HG02938 (cell line): ENCODE data around the gene TOB1.
A peak's percentile ranks its signal among the peaks of the same experiment; 100 is the strongest.
"Not testable (repeated sequence)": the region's sequence is repeated elsewhere in the genome, so short reads cannot be mapped to it uniquely, and the experiment has no call there.

Experiments
- ATAC-seq: cut with Tn5 transposase; IDR thresholded peaks from one replicate; pipeline ENCODE4 v1.9.1; 2021; ENCODE audit warnings: mild to moderate bottlenecking, moderate library complexity; ENCODE audit not compliant: unreplicated experiment

The TOB1 gene

DNA sequence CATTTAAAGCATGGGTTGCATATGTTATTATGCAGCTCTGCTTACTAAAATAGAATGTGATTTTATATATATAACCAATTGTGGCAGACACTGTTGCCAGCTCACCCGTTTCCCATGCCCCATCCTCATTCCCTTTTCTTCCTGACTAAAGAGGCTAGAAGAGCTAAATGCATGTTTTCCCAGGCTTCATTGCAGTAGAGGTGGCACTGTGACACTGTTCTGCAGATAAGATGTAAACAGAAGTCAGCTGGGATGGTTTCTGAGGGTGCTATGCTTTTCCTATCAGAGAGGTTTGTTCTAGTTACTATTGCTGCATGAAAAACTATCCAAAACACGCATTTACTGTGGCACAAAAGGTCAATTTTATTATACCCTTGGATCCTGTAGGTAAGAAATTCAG, 5.7 kb upstream of the TOB1 start:
- no peak for ATAC-seq

DNA sequence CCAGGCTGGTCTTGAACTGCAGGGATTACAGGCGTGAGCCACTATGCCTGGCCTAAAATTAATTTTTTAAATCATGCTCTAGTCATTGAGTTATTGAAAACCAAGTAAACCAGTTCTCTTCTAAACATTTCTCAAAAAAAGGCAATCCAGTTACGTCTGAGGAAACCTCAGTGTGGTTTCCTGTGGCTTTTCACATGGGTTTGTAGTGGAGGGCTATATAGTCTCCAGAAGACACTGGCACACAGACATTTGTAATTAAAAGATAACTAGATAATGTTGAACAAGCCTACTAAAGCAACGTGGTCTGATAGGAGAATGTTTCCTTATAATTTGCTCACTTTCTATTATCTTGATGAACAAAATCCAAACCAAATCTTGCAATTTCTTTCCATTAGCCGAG, 5.2 kb upstream of the TOB1 start:
- no peak for ATAC-seq

DNA sequence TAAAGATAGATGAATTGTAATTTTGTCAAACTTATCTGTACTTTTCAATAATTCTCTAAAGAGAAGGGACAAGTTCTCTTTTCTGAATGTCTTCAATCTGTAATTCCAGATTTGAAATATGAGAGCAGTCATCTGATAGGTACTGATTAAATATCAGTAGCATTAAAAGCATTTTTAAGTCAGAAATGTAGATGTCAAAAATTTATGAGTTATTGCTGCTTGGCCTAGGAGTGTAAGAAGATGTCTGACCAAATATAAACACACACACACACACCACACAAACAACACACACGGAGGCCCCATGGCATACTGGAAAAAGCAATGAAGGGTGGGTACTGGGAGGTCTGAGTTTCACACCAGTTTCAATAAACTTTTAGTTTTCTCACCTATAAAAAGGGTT, 2.4 kb upstream of the TOB1 start:
- ATAC-seq = no peak

DNA sequence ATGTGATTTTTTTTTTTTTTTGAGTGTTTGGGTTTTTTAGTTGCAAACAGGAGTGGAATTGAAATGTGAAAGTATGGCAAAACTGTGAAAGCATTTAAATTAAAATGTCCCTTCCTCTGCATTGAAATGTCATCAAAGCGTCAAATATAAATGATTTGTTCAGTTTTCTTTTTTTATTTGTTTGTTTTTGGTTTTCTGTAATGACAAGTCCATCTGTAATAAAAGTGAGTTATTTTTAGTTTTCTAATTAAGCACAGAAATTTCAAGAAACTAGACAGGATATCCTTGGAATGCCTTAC, 1.9 kb upstream of the TOB1 start:
- no peak for ATAC-seq

DNA sequence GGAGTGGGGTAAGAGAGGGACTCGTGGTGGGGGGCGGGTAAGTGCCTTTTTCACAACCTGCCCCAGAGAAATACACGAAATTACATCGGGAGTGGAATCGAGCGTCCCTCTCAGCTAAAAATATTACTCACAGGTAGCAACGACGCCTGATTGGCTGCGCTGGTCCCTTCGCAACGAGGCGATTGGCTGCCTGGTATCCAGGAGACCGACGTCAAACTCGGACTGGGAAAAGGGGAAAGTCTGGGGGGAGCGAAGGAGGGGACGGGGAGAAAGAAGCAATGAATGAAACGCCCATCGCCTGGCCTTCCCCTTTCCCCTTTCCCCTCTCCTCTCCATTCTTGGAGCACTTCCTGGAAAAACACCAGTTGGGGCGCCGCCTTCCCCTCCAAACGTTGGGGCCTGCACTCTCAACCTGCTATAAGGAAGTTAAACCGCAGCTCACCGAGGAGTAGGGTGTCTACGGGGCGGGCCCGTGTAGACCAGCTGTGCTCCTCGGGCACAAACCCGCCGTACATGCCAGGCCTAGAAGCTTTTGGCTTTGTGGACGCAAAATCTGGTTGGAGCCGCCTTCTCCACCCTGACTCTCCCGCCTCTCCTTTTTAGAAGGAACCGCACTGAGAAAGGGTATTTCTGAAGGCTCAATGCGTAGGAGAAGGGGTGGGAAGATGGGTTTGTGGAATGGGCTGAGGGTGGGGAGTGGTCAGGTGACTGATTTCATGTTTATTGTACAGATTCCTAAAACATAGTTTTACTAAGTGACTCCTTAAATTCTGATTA, 1.4 kb upstream of the TOB1 start:
- peak; percentile 37 for ATAC-seq

DNA sequence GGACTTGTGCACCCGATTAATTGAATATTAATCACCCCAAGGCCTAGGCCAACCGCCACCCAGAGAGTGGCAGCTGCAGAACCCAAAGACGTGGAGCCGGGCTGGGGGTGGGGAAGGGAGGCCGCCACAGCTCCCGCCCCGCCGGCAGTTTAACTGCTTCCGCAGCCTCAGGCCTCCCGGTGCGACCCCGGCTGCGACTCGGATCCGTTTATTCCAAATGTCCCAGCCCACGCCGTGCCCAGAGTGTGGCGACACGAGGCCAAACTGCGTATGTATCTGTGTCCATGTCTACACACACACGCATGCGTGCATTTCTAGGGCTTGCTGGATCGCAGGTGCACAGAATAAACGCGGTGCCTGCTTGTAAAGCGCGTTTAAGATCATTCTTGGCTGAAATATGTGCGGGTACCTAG, 802 bp upstream of the TOB1 start:
- ATAC-seq = peak; percentile 19

DNA sequence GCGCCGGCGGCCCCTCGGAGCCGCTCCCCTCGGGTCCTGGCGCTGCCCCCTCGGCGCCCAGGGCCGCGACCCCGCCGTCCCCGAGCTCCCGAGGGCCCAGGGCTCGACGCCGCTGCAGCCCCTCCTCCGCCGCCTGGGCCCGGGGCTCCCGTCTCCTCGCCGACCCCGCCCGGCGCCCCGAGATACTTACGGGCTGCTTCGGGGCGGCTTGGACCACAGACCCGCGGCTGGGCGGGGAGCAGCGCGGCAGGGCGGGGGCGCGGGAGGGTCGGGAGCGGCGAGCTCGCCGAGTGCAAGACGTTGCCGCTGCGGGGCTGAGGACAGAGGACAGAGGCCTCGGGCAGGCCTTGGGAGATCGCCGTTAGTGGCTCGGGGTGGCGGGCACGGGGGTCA, 290 bp downstream of the TOB1 start:
- peak; percentile 1 for ATAC-seq

DNA sequence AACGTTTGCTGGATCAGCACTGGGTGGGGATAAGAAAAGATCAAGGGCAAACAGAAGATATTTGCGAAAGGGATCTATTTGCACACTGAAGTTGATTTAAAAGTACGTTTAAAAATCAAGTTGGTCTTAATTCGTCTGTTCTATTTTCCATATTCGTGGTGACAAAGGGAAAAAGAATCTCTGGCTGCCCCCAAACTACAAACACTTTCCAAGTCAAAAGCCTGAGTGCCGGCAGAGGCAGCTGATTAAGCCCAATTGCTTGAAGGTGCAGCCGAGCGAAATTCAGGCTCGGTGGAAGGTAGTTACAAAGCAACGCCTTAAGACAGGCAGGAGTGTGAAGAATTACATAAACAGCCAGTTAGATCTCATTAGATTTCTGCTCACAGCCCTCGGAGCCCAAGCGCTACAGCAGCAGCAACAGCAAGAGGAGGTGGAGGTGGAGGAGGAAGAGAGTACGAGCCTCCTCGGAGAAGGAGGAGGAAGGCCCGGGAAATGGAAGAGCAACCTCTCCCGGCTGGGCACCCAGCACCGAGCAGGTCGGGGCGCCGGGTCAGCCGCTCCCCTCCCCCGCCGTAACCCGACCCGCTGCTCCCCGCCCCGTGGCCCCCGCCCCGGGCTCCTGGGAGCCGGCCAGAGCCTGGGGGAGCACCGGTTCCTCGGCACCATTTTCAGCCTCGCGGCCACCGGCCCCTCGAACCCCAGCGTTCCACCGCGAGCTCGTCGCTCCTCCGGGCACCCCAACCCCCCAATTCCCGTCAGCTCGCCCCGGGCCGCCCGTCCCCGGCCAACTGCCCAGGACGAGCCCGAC, 890 bp downstream of the TOB1 start:
- ATAC-seq = peak; percentile 9

DNA sequence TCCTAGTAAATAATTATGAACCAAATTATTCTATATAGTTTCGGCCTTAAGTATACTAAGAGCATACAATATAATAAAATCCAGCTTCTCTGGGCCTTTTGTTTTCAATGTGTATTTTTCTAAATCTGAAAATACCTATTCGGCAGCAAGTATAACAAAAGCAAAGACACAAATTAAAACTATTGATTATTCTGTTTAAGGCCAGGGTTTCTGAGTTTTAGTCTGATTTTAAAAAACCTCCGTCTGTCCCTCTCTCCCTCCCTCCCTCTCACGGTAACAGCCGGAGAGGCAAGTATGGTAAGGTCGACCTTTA, 1.5 kb downstream of the TOB1 start:
- ATAC-seq = no peak

DNA sequence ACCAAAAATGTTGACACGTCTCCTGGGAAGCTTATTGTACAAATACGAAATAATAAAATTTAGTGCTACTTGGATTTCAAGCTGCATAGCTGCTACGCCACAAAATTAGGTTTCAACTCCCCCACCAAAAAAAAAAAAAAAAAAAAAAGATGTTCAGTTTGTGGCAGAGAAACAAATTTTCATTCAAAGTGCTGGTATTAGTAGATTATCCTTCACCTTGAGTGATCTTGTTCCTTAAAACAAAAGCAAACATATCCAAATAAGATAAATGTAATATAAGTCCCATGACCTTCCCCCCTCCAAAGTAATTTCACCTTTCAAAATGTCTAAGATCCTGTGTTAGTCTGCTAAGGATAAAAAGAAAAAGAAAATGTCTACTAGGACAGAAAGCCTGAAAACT, 2.2 kb downstream of the TOB1 start:
- no peak for ATAC-seq

DNA sequence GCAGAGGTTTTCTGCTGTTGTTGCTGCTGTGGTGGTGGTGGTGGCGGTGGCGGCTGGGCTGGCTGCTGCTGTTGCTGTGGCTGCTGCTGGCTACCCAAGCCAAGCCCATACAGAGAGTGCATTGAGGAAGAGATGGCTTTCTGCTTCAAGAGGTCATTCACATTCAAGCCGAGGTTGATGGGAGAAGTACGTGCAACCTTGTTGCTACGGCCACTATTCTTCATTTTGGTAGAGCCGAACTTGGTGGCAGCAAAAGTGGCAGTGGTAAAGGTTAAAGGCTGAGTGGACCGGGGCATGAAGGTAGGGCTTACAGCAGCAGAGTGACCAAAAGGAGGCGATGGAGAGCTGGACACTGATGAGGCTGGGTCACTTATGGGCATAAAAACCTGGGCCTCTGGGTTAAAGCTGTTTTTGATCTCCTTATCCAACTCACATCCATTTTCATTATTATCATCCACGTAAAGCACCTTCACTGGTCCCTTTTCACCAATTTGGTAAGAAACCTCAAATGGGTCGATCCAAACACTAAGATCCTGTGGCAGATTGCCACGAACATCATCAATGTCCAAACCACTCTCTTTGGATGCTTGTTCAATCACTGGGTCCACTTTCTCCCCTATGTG, 2.8 kb downstream of the TOB1 start:
- no peak for ATAC-seq

DNA sequence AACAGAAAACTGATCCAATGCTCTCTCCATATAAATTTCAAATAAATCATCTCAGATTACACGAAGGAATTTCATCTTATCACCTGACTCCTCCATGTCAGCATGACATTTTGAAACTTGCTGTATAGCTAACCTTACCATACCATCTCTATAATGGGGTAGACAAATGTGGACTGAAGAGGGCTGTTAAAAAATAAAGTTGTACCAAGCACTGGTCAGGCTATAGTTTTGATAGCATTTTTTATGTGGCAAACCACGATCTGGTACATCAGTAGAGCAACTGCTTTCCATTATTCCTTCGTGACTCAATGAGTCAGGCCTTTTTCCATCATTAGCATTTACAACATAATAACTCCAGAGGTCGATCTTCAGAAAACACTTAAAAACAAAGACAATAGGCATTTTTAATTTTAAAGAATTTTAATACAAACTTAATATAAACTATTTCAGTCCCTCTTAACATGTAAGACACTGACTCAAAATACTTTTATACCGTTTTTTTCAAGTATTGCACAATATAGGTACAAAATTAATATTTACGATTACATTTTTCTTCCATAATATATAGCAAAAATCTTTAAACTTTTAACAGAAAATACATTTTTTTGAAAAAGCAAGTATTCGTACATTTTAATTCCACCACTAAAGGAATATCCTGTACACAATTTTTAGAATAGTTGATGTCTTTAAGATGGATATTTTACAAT, 4.2 kb downstream of the TOB1 start:
- ATAC-seq = no peak

DNA sequence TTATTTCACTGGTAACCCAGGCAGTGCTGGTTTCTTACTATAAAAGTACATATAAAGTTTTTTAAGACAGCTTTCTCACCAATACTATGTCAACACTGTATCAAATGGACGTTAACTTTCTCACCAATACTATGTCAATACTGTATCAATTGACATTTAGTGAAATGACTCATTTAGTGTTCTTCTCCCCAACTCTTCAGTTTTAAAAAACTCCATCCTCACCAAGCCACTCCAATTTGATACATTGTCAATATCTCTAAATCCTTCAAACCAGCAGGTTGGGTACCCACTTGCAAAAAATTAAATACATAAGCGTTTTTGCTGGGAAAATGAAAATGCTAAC, 4.8 kb downstream of the TOB1 start:
- ATAC-seq = no peak

DNA sequence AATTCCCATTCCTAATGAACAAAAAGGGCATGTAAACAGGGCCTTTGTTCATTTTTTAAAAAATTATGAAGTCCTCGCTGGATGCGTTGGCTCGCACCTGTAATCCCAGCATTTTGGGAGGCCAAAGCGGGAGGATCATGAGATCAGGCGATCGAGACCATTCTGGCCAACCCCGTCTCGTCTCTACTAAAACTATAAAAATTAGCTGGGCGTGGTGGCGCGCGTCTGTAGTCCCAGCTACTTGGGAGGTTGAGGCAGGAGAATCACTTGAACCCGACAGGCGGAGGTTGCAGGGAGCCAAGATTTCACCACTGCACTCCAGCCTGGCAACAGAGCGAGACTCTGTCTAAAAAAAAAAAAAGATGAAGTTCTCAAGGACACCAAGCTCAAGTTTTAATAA, 6.4 kb downstream of the TOB1 start:
- not testable (repeated sequence) for ATAC-seq

DNA sequence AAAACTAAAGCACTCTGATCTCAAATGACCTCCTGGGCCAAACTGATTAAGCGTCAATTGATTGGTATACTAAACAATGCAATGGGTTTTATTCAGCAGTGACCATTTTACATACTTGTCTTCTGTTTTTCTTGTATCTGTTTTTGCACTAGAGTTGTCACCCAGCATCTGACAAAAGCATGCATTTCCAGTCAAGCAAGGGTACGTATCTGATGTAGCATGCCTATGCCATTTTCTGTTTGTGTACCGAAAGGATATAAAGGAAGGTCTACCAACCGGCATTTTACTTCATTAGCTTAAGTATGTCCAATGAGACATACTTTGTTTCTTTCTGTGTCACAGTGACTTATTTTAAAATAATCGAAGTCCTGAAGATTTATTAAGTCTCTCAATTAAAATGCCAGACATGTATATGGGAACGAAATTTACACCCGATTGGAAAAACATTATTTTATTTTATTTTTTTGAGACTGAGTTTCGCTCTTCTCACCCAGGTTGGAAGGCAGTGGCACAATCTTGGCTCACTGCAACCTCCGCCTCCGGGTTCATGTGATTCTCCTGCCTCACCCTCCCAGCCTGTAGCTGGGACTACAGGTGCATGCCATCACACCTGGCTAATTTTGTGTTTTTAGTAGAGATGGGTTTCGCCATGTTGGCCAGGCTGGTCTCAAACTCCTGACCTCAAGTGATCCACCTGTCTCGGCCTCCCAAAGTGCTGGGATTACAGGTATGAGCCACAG, 7.5 kb downstream of the TOB1 start:
- ATAC-seq = no peak

DNA sequence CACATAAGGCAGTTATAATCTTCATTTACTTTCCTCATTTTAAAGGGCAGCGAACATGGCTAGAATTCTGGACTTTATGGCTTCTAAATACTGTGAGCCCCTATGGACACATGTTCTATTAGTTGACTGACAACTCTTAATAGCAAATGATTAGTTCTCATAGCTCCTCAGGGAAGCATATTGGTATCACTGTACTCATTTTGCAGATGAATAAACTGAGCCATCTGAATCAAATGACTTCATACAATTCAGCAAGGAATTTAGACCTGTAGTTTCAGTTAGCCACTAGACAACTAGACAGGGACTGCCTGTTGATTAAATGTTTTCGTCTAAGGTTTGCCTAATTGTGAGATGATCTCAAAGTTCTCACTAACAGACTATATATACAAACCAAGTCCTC, 9.7 kb downstream of the TOB1 start:
- ATAC-seq = no peak

DNA sequence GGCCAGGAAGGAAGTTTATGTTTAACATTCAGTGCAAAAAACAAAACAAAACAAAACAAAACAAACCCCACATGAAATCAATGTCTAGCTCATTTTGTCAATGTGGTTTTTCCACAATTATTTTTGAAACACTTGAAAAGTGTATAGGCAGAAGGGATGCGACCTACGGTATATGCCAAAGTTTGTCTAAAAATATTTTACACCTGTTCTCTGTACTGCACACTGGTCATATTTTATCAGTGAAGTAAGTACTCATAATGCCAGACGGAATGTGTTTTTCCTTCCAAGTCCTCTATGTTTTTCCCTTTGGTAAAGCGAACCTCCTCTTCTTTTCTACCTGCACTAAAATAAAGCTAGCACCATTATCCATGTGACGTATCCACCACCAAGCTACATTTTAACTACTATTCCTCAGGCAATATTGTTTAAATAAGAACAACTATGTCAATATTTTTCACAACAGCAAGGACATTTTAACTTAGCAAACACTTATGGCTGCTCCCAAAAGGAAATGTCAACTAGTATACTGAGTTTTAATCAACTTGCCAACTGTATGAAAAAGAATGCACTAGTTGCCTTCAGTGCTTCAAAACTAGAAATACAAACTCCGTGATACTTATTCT, 10.3 kb downstream of the TOB1 start:
- no peak for ATAC-seq

DNA sequence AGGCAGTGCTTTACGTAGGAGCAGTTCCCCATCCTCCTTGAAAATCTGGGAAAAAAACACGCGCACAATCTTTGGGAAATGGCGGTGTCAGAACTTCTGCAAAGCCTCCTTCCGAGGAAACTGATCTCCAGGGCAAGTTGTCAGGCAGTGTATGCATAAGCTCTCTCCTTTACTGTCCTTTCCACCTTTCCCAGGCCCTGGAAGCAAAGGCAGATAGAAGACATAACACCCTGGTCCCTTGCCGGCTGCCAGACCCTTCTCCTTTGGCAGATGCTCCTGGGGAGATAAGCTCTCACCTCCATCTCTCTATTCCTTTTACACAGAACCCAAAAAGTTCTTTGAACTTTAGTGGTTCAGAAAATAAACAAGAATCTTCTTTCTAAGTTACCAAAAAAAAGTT, 12.4 kb downstream of the TOB1 start:
- no peak for ATAC-seq

DNA sequence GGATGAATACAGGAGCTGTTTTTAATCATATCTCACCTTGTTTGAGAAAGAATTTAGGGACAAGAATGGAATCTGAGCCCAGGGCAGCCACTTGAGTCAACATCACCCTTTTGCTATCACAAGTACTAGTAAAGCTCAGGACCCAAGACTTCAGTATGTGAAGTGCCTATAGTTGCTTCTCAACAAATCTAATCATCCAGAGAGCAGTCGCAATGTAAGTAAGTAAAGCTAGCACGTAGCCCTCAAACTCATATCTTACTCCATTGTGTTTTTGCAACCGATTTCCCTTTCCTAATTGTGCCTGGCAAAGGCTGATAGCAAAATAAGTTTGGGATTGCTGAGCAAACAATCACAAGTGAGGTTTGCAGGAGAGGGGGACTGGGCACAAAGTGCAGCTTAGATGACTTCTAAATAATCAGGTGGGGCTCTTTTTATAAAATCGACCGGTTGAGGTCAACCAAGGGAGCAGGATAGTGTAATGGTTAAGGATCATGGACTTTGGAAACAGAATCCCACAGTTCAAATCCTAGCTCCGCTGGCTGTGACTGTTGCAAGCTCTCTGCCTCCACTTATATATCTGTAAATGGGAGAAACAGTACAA, 13.0 kb downstream of the TOB1 start:
- no peak for ATAC-seq

DNA sequence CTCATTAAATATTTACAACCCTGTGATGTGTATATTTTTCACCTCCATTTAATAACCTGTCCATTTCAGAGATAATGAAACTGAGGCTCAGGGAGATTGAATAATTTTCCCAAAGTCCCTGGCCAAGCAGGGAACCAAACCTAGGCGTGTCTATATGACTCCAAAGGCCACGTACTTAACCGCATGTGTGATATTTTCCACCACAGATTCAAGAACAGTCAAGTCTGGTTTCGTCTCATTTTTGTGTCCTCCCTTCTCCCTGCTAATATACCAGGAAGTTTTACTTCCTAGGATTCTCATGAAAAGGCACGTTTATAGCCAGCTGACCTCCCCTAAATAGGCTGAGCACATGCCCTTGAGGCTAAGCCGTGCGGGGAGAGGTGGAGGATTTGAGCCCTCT, 15.5 kb downstream of the TOB1 start:
- no peak for ATAC-seq
